ENCODE data around the gene TVP23A.
A peak's percentile ranks its signal among the peaks of the same experiment; 100 is the strongest.

Gene TVP23A

DNA sequence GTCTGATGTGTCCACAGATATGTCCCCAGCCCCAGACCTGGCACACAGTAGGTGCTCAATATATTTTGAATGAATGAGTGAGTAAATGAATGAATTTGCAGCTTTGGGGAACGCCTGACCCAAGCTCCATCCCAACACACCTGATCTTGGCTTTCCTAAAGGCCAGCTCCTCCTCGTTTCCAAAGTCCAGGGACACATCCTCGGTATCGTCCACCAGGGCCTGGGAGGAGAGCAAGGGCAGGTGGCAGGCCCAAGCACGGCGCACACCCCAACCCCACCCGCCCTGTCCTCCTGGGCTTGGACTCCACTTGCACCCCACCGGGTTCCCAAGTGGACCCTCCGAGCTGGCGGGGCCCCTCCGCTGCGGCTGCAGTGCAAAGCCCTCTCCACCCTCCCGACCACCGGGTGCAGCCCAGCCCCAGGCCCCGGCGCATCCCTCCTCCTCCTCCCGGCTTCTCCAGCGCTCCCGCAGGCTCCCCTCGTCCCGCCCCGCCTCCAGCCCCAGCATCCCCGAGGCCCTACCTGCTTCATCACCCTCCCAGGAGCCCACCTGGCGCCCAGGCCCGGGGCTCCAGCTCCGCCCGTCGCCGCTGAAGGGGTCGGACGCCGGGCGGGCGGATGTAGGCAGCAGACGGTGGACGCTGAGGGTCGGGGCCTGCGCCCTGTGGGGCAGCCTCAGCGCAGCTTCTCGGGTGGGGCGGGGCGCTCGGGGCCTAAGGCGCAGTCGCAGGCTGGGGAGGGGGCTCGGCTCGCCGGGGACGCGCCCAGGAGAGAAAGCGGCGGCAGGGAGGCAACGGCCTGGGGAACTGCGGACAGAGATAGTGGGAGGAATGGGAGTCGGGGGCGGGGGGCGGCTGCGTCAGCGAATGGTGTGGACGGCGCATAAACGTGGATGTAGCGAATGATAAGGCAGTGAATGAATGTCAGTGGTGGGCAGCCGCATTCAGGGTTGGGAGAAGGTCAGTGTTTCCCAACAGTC, at the start of gene TVP23A:
Gene TVP23A, minus strand, starts transcription at position 832 of the 979 bp plus-strand sequence. Its CDS starts 301 bp downstream, at position 531.
- H3K27ac ChIP-seq (ENCODE audit: low read depth, low read length) = no peak within 1 kb of the TSS
- H3K27me3 ChIP-seq (ENCODE audit: control insufficient read depth, insufficient read depth, low read length) = no peaks in the 10 kb centered on the region
- no peaks in the 10 kb centered on the region for H3K36me3 ChIP-seq (ENCODE audit: control insufficient read depth, insufficient read depth, low read length)
- no peak within 1 kb of the TSS for H3K9ac ChIP-seq (ENCODE audit: low read length)
- H3K4me1 ChIP-seq (ENCODE audit: control insufficient read depth, insufficient read depth, low read length) = no peaks in the 10 kb centered on the region
- peak within 1 kb of the TSS; percentile 10 for H3K4me3 ChIP-seq (ENCODE audit: low read length)

DNA sequence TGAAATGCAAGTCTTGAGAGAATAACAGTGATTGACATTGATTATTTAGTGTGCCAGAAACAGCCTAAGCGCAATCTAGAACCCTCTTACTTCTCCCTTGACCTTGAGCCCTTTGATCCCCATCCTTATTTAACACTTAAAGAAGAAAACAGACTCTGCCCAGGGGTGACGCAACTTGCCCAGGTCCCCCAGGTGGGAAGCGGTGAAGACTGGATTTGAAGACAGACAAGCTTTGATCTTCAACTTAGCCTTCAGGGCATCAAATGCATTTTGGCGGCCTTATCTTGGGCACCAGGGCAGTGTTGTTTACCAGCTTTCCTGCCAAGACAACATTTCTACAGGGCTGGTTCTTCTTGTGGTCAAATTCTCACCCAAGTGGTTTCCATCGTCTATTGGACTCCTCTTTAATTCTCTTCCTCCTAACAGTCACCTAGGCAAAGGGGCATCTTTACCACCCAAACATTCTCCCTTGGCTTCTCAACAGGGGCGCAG, 49.6 kb upstream of the TVP23A start:
- no peak overlapping the region for H3K27ac ChIP-seq (ENCODE audit: low read depth, low read length)

DNA sequence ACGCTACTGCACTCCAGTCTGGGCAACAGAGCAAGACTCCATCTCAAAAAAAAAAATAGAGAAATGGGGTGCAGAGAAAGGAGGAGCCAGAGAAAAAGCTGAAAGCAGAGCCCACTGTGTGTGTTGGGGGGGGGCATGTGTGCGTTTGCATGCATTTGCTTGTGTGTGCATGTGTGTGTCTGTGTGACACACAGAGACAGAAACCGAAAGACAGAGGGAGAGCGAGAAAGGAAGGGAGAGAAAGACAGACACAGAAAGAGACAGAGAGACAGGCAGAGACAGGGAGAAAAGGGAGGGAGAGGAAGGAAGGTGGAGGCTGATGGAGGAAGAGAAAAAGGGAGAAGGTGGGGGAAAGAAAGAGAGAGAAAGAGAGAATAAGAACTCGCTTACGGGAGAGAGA, 48.6 kb upstream of the TVP23A start:
- Histone ChIP-seq H3K4me3 (ENCODE audit: low read length) (no peak overlapping the region), H3K27ac (ENCODE audit: low read depth, low read length) (no peak overlapping the region)

More for the DNA sequence above, 49.6 kb upstream of the TVP23A start:
- Histone ChIP-seq H3K4me1 (ENCODE audit: control insufficient read depth, insufficient read depth, low read length) (no peaks in the 10 kb centered on the region), H3K4me3 (ENCODE audit: low read length) (no peak overlapping the region), H3K27me3 (ENCODE audit: control insufficient read depth, insufficient read depth, low read length) (no peaks in the 10 kb centered on the region), H3K36me3 (ENCODE audit: control insufficient read depth, insufficient read depth, low read length) (no peaks in the 10 kb centered on the region), H3K9ac (ENCODE audit: low read length) (no peak overlapping the region)

DNA sequence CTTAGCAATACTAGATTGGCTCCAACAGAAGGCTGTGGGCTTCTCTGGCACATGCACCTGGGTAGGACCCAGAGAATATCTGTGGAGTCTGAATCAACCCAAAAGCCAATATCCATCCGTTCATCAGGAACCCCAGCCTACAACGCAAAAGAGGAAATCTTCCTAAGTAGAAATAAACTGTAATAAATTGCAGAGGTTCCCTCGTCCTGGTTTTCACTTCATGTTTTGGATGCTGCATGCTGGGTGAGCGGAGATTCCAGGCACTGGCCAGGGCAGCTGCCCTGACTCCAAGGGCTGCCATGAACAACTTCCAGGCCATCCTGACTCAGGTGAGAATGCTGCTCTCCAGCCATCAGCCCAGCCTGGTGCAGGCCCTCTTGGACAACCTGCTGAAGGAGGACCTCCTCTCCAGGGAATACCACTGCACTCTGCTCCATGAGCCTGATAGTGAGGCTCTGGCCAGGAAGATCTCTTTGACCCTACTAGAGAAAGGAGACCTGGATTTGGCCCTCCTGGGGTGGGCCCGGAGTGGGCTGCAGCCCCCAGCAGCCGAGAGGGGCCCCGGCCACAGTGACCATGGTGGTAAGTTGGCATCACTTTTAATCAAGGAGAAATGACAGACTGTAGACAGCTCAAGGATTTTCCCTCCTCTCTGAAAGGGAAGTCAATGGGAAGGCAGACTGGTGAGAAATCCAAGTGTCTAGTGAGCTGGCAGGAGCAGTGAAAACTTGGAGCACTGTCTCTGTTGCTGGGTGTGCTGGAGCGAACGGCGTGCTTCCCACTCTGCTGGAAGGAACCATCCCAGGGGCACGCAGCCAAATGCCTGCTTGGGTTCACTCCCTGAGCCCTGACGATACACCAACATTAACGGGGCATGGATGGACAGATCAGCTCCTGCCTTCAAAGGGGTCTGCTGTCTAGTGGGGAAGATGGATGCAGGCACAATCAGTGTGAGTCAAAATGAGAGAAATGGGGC, 47.7 kb upstream of the TVP23A start:
- no peak overlapping the region for H3K9ac ChIP-seq (ENCODE audit: low read length)
- no peak overlapping the region for H3K27ac ChIP-seq (ENCODE audit: low read depth, low read length)
- no peaks in the 10 kb centered on the region for H3K36me3 ChIP-seq (ENCODE audit: control insufficient read depth, insufficient read depth, low read length)
- H3K27me3 ChIP-seq (ENCODE audit: control insufficient read depth, insufficient read depth, low read length) = no peaks in the 10 kb centered on the region
- no peak overlapping the region for H3K4me3 ChIP-seq (ENCODE audit: low read length)
- no peaks in the 10 kb centered on the region for H3K4me1 ChIP-seq (ENCODE audit: control insufficient read depth, insufficient read depth, low read length)

More for the DNA sequence above, 48.6 kb upstream of the TVP23A start:
- Histone ChIP-seq H3K36me3 (ENCODE audit: control insufficient read depth, insufficient read depth, low read length) (no peaks in the 10 kb centered on the region), H3K27me3 (ENCODE audit: control insufficient read depth, insufficient read depth, low read length) (no peaks in the 10 kb centered on the region), H3K9ac (ENCODE audit: low read length) (no peak overlapping the region), H3K4me1 (ENCODE audit: control insufficient read depth, insufficient read depth, low read length) (no peaks in the 10 kb centered on the region)

GRCh38 chr16:10862438-10862837, 43.8 kb upstream of the TVP23A start:
- H3K9ac ChIP-seq (ENCODE audit: low read length) = no peak overlapping the region
- H3K4me1 ChIP-seq (ENCODE audit: control insufficient read depth, insufficient read depth, low read length) = no peaks in the 10 kb centered on the region
- H3K4me3 ChIP-seq (ENCODE audit: low read length) = no peak overlapping the region
- H3K36me3 ChIP-seq (ENCODE audit: control insufficient read depth, insufficient read depth, low read length) = no peaks in the 10 kb centered on the region
- no peak overlapping the region for H3K27ac ChIP-seq (ENCODE audit: low read depth, low read length)
- no peaks in the 10 kb centered on the region for H3K27me3 ChIP-seq (ENCODE audit: control insufficient read depth, insufficient read depth, low read length)

DNA sequence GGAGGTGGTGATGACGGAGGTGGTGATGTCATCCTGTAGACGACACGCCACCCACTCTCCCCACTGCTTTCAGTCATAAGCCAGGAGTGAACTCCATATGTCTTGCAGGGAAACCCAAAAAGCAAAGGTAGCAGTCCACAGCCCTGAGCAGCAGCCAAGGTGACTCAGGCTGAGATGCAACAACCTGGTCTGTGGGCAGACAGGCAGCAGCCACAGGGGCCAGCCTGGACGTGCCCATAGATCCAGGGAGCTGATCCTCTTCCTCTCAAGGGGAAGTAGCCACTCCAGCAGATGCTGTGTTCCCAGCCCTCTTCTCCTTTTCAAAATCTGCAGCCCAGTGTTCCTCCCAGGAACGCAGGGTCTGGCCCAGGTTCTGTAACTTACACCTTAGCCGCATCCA, 41.1 kb upstream of the TVP23A start:
- no peaks in the 10 kb centered on the region for H3K36me3 ChIP-seq (ENCODE audit: control insufficient read depth, insufficient read depth, low read length)
- H3K27ac ChIP-seq (ENCODE audit: low read depth, low read length) = no peak overlapping the region
- no peaks in the 10 kb centered on the region for H3K4me1 ChIP-seq (ENCODE audit: control insufficient read depth, insufficient read depth, low read length)
- H3K9ac ChIP-seq (ENCODE audit: low read length) = no peak overlapping the region
- H3K27me3 ChIP-seq (ENCODE audit: control insufficient read depth, insufficient read depth, low read length) = no peaks in the 10 kb centered on the region
- no peak overlapping the region for H3K4me3 ChIP-seq (ENCODE audit: low read length)

- Histone ChIP-seq H3K27me3 (ENCODE audit: control insufficient read depth, insufficient read depth, low read length) (no peaks in the 10 kb centered on the region), H3K9ac (ENCODE audit: low read length) (no peak overlapping the region), H3K4me3 (ENCODE audit: low read length) (no peak overlapping the region), H3K27ac (ENCODE audit: low read depth, low read length) (no peak overlapping the region), H3K4me1 (ENCODE audit: control insufficient read depth, insufficient read depth, low read length) (no peaks in the 10 kb centered on the region), H3K36me3 (ENCODE audit: control insufficient read depth, insufficient read depth, low read length) (no peaks in the 10 kb centered on the region)
Observed at GRCh38 chr16:10859020-10859419, 40.4 kb upstream of the TVP23A start.

- no peaks in the 10 kb centered on the region for H3K27me3 ChIP-seq (ENCODE audit: control insufficient read depth, insufficient read depth, low read length)
- H3K27ac ChIP-seq (ENCODE audit: low read depth, low read length) = no peak overlapping the region
- no peaks in the 10 kb centered on the region for H3K36me3 ChIP-seq (ENCODE audit: control insufficient read depth, insufficient read depth, low read length)
- no peaks in the 10 kb centered on the region for H3K4me1 ChIP-seq (ENCODE audit: control insufficient read depth, insufficient read depth, low read length)
- H3K4me3 ChIP-seq (ENCODE audit: low read length) = no peak overlapping the region
- H3K9ac ChIP-seq (ENCODE audit: low read length) = no peak overlapping the region
Observed at GRCh38 chr16:10858203-10858602, 39.6 kb upstream of the TVP23A start.

- Histone ChIP-seq H3K27ac (ENCODE audit: low read depth, low read length) (no peak overlapping the region), H3K4me3 (ENCODE audit: low read length) (no peak overlapping the region), H3K36me3 (ENCODE audit: control insufficient read depth, insufficient read depth, low read length) (no peaks in the 10 kb centered on the region), H3K9ac (ENCODE audit: low read length) (no peak overlapping the region), H3K27me3 (ENCODE audit: control insufficient read depth, insufficient read depth, low read length) (no peaks in the 10 kb centered on the region), H3K4me1 (ENCODE audit: control insufficient read depth, insufficient read depth, low read length) (no peaks in the 10 kb centered on the region)
Observed at GRCh38 chr16:10856042-10856441, 37.4 kb upstream of the TVP23A start.

GRCh38 chr16:10852948-10853347, 34.4 kb upstream of the TVP23A start:
- H3K36me3 ChIP-seq (ENCODE audit: control insufficient read depth, insufficient read depth, low read length) = no peaks in the 10 kb centered on the region
- H3K27me3 ChIP-seq (ENCODE audit: control insufficient read depth, insufficient read depth, low read length) = no peaks in the 10 kb centered on the region
- H3K4me1 ChIP-seq (ENCODE audit: control insufficient read depth, insufficient read depth, low read length) = no peaks in the 10 kb centered on the region
- H3K27ac ChIP-seq (ENCODE audit: low read depth, low read length) = no peak overlapping the region
- no peak overlapping the region for H3K4me3 ChIP-seq (ENCODE audit: low read length)
- no peak overlapping the region for H3K9ac ChIP-seq (ENCODE audit: low read length)

DNA sequence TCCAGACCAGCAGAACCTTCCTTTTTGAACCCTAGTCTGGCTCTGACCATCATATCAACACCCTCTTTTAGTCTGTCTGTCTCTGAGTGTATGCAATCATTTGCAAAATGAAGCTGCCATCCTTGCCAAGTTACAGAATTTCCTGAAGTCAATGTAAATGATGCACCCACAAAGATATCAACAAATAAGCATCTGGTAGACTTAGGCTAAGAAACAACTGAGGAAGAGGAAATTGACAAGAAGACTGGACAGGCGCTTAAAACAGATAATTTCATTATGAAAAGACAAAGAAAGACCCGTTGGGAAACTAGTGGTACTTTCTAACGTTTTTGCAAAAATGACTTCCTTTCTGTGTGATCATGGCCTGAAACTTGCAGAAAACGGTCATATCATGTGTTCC, 33.7 kb upstream of the TVP23A start:
- Histone ChIP-seq H3K9ac (ENCODE audit: low read length) (no peak overlapping the region), H3K4me3 (ENCODE audit: low read length) (no peak overlapping the region), H3K4me1 (ENCODE audit: control insufficient read depth, insufficient read depth, low read length) (no peaks in the 10 kb centered on the region), H3K27me3 (ENCODE audit: control insufficient read depth, insufficient read depth, low read length) (no peaks in the 10 kb centered on the region), H3K36me3 (ENCODE audit: control insufficient read depth, insufficient read depth, low read length) (no peaks in the 10 kb centered on the region), H3K27ac (ENCODE audit: low read depth, low read length) (no peak overlapping the region)

DNA sequence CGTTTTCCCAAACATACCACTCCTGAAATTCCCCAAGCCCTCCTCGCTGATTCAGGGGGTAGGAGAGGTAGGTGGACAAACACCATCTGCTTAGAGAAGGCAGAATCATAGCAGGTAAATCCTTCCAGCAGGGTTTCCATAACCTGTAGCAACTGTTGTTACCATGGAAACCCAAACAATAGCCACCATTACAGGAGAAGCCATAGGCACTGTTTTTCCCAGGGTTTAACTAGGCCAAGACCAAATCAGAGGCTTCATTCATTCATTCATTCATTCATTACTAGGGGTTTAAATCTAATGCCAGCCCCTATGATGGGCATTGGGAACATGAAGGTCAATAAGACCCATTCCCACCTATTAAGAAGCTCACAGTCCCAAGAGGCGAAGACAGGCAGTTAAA, 32.9 kb upstream of the TVP23A start:
- no peak overlapping the region for H3K27ac ChIP-seq (ENCODE audit: low read depth, low read length)
- no peaks in the 10 kb centered on the region for H3K27me3 ChIP-seq (ENCODE audit: control insufficient read depth, insufficient read depth, low read length)
- no peaks in the 10 kb centered on the region for H3K36me3 ChIP-seq (ENCODE audit: control insufficient read depth, insufficient read depth, low read length)
- H3K4me1 ChIP-seq (ENCODE audit: control insufficient read depth, insufficient read depth, low read length) = no peaks in the 10 kb centered on the region
- H3K4me3 ChIP-seq (ENCODE audit: low read length) = no peak overlapping the region
- no peak overlapping the region for H3K9ac ChIP-seq (ENCODE audit: low read length)

Data from rectal smooth muscle tissue (tissue), 1 donor.